ENCODE data around the gene SUFU.
A peak's percentile ranks its signal among the peaks of the same experiment; 100 is the strongest.
"Not testable (repeated sequence)": the region's sequence is repeated elsewhere in the genome, so short reads cannot be mapped to it uniquely, and the experiment has no call there.

SUFU gene

GRCh38 chr10:102479651-102480050 lies 24.1 kb upstream of the SUFU start:
- DNase-seq (ENCODE audit: low read depth in 2 of 2) = no peak

- DNase-seq (ENCODE audit: low read depth in 2 of 2) = no peak
Measured at GRCh38 chr10:102480396-102480795, 23.4 kb upstream of the SUFU start.

- no peak for DNase-seq (ENCODE audit: low read depth in 2 of 2)
Measured at GRCh38 chr10:102484021-102484420, 19.8 kb upstream of the SUFU start.

- no peak for DNase-seq (ENCODE audit: low read depth in 2 of 2)
Measured at GRCh38 chr10:102485093-102485784, 18.5 kb upstream of the SUFU start.

- DNase-seq (ENCODE audit: low read depth in 2 of 2) = no peak
Measured at GRCh38 chr10:102491136-102491535, 12.6 kb upstream of the SUFU start.

GRCh38 chr10:102492344-102492939 lies 11.3 kb upstream of the SUFU start:
- no peak for DNase-seq (ENCODE audit: low read depth in 2 of 2)

- DNase-seq (ENCODE audit: low read depth in 2 of 2) = no peak
Measured at GRCh38 chr10:102492983-102493382, 10.8 kb upstream of the SUFU start.

- DNase-seq (ENCODE audit: low read depth in 2 of 2) = no peak
Measured at GRCh38 chr10:102493771-102494170, 10.0 kb upstream of the SUFU start.

GRCh38 chr10:102497545-102497944 lies 6.2 kb upstream of the SUFU start:
- DNase-seq (ENCODE audit: low read depth in 2 of 2) = no peak

GRCh38 chr10:102499356-102499755 lies 4.4 kb upstream of the SUFU start:
- DNase-seq (ENCODE audit: low read depth in 2 of 2) = no peak

GRCh38 chr10:102500686-102501085 lies 3.1 kb upstream of the SUFU start:
- not testable (repeated sequence) for DNase-seq (ENCODE audit: low read depth in 2 of 2)

GRCh38 chr10:102501201-102502028 lies 2.4 kb upstream of the SUFU start:
- DNase-seq (ENCODE audit: low read depth in 2 of 2) = no peak

- DNase-seq (ENCODE audit: low read depth in 2 of 2) = peak; percentile 95 to 97
Measured at GRCh38 chr10:102502029-102502336, 1.8 kb upstream of the SUFU start.

GRCh38 chr10:102502337-102503151 lies 1.2 kb upstream of the SUFU start, which contains the start of gene ACTR1A:
Gene ACTR1A, minus strand, starts transcription at chr10:102502712. Its CDS starts 65 bp downstream, at chr10:102502647.
- peak; percentile 88 for DNase-seq (ENCODE audit: low read depth in 2 of 2)

GRCh38 chr10:102504179-102504975 lies 605 bp downstream of the SUFU start:
- DNase-seq (ENCODE audit: low read depth in 2 of 2) = peak in 1 of 2 donors; percentile 14

- DNase-seq (ENCODE audit: low read depth in 2 of 2) = no peak
Measured at GRCh38 chr10:102504976-102505300, 1.2 kb downstream of the SUFU start.

- DNase-seq (ENCODE audit: low read depth in 2 of 2) = no peak
Measured at GRCh38 chr10:102505462-102506115, 1.8 kb downstream of the SUFU start.

GRCh38 chr10:102507521-102507920 lies 3.7 kb downstream of the SUFU start:
- DNase-seq (ENCODE audit: low read depth in 2 of 2) = no peak

- no peak for DNase-seq (ENCODE audit: low read depth in 2 of 2)
Measured at GRCh38 chr10:102508506-102508905, 4.7 kb downstream of the SUFU start.

- DNase-seq (ENCODE audit: low read depth in 2 of 2) = no peak
Measured at GRCh38 chr10:102509387-102509786, 5.6 kb downstream of the SUFU start.

Data from stimulated activated CD8-positive, alpha-beta memory T cell treated with anti-CD3 and anti-CD28 coated beads, Interleukin-2, amount 100 ng/mL, for 48 hours (primary cell).